NCI-H2171 treated with DMSO at 0.1 percent for 48 hours (cell line): ENCODE results near the gene FBXL5.
"Not testable (repeated sequence)": the region's sequence is repeated elsewhere in the genome, so short reads cannot be mapped to it uniquely, and the experiment has no call there.

Source experiments
- DNase-seq: peaks from one replicate; lab custom pipeline; 2025; lab: John Stamatoyannopoulos, UW

The FBXL5 gene

GRCh38 chr4:15651676-15652075, 3.5 kb downstream of the FBXL5 start:
- no peak for DNase-seq

DNA sequence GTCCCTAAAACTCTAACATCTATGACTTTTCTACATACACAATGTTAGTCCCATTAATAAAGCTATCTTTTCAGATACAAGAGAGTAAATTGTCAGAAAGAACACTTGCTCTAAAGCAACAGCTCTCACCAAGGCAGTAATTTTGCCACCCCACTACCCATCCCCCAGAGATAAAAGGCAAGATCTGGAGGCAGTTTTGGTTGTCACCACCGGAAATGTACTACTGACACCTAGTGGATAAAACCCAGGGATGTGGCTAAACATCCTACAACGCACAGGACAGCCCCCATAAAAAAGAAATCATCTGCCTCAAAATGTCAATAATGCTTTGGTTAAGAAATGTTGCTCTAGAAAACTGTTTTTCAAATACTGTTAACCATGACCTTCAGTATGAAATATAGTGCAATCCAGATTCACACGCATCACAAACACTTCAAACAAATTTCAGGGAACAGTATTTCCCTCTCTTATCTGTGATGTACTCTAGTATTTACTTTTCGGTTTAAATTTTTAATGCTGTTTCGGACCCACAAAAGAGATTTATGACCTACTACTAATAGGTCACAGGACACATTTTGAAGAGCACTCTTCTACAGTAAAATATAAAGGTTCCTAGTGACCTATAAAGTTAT, 5.1 kb downstream of the FBXL5 start:
- peak; percentile 46 for DNase-seq

DNA sequence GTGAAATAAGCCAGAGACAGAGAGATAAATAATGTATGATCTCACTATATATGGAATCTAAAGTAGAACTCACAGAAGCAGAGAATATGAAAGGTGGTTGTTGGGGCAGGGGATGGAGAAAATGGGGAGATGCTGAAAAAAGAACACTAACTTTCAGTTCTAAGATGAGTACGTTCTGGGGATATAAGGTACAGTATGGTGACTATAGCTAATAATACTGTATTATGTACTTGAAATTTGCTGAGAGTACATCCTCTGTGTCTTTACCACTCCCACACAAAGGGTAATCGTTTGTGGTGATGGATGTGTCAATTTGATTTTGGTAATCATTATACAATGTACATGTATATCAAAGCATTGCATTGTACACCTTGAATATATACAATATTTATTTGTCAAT, 6.6 kb downstream of the FBXL5 start:
- no peak for DNase-seq

- no peak for DNase-seq
These were observed 16.7 kb downstream of the FBXL5 start for GRCh38 chr4:15638418-15638817.

- no peak for DNase-seq
These were observed 18.3 kb downstream of the FBXL5 start for GRCh38 chr4:15636818-15637217.

DNA sequence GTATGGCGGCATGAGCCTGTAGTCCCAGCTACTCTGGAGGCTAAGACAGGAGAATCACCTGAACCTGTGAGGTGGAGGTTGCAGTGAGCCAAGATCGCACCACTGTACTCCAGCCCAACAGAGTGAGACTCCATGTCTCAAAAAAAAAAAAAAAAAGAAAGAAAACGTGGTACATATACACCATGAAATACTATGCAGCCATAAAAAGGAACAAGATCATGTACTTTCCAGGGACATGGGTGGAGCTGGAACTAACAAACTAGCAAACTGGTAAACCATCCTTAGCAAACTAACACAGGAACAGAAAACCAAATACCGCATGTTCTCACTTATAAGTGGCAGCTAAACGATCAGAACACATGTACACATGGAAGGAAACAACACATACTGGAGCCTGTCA, 37.8 kb downstream of the FBXL5 start:
- not testable (repeated sequence) for DNase-seq

DNA sequence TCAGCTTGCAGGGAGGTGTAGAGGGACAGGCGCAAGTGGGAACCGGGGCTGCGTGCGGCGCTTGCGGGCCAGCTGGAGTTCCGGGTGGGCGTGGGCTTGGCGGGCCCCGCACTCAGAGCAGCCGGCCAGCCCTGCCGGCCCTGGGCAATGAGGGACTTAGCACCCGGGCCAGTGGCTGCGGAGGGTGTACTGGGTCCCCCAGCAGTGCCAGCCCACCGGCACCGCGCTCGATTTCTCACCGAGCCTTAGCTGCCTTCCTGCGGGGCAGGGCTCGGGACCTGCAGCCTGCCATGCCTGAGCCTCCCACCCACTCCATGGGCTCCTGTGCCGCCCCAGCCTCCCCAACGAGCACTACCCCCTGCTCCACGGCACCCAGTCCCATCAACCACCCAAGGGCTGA, 40.3 kb downstream of the FBXL5 start:
- not testable (repeated sequence) for DNase-seq

DNA sequence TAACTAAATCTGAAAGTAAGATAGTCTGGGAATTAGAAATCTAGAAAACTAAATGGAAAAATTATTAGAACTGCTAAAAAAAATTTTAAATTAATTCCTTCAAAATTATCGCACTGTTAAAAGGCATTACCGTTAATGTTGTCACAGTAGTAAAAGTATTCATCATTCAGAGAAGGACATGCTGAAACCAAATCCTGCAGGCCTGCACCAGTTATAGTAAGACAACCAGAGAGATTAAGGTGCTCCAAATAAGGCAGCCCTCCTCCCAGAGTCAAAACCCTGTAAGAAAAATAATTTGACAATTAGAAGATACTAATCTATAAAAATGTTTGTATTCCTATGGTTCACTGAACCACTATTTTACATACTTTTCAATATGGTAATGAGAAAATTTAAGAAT, 43.0 kb downstream of the FBXL5 start:
- no peak for DNase-seq

DNA sequence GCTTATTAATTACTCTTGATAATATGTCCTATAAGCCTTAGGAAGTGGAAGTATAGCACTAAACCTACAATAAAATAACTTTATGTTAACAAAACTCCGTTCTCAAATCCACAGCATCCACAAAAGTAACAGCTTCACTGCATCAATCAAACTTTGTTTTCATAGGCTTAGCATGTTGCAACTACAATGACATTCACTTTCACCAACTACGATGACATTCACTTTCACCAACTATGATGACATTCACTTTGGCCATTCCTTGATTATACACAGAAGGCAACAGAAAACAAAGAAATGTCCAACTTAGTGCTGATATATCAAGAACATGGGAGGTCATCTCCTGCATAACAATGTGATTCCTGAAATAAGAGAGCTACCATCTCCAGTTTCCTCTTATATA, 44.3 kb downstream of the FBXL5 start:
- DNase-seq, result no peak

DNA sequence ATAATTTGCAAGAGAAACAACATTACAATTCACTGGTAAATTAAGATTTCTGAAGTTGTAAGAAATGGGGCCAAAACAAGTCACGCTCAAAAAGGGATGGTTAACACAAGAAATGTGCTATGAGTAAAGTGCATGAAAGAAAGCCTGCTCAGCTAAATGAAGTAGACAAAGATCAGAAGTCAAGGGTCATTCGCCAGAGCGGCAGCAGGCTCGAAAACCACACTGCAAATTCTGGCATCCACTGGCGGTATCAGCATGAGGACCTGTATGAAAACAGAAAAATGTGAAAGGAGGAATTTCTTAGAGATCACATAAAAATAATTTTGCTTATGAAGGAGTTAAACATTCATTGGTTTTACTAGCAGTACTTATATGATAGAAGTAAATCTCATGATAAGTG, 49.6 kb downstream of the FBXL5 start:
- DNase-seq, result no peak

GRCh38 chr4:15601862-15602261, 53.3 kb downstream of the FBXL5 start:
- no peak for DNase-seq

DNA sequence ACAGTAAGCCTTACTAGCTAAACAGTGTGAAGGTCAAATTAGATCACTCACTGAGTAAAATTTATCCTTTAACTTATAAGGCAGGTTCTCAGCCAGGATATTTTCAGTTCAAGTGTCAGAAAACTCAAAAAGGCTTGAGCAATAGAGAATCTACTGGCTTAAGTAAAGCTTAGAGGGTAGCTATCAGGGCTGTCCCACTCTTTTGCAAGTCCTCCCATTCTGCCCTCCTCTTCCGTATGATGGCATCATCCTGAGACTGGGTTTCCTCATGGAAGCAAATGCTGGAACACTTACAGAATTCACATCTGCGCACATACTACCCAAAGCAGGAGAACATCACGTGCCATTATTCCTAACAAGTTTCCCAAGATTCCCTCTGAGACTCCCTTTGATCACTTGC, 55.0 kb downstream of the FBXL5 start:
- no peak for DNase-seq

- no peak for DNase-seq
These were observed 56.5 kb downstream of the FBXL5 start for GRCh38 chr4:15598644-15599043.

DNA sequence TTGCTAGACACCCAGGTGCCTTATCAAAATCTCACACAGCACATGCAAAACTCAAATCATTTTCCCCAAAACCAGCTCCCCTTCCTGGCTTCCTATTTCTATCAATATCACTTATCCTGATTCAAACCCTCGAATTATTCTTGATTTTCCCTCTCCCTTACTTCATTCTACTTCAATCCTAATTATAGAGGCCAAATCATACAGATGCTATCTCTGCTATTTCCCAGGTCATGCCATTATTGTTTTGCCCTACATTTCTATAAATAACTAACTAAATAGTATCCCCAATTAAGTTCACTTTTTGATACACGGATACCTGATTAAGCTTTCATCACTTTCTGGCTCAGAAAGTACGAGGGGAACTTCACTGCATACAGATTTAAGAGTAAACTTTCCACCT, 62.4 kb downstream of the FBXL5 start:
- DNase-seq, result no peak

DNA sequence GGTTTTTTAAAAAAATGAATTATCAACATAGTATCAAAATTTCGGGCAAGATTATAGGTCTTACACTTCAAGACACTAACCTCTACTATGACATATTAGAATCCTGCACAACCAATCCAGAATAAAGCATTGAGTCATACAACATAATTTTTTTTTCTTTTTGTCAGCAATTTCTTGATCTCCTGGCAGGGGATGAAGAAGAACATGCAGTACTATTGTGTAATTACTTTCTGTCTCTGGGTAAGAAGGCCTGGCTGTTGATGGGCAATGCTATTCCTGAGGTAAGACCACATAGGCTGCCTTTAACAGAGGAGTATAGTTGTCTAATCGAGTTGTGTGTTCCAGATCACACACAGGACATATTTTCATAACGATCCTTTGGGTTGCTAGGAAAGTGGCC, 67.5 kb downstream of the FBXL5 start:
- DNase-seq, result no peak

- DNase-seq, result peak; percentile 1
These were observed 69.1 kb downstream of the FBXL5 start for GRCh38 chr4:15586066-15586465.

- peak; percentile 0 for DNase-seq
These were observed 69.8 kb downstream of the FBXL5 start for GRCh38 chr4:15585331-15585730.

DNA sequence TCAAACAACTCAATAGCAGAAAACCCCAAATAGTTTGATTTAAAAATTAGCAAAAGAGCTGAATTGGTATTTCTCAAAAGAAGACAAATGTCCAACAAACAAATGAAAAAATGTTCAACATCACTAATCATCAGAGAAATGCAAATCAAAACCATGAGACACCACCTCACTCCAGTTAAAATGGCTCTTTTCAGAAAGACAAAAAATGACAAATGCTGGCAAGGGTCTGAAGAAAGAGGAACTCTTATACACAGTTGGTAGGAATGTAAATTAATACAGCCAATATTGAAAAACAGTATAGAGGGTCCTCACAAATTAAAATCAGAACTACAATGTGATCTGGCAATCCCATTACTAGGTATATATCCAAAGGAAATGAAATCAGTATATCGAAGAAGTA, 70.4 kb downstream of the FBXL5 start:
- no peak for DNase-seq

DNA sequence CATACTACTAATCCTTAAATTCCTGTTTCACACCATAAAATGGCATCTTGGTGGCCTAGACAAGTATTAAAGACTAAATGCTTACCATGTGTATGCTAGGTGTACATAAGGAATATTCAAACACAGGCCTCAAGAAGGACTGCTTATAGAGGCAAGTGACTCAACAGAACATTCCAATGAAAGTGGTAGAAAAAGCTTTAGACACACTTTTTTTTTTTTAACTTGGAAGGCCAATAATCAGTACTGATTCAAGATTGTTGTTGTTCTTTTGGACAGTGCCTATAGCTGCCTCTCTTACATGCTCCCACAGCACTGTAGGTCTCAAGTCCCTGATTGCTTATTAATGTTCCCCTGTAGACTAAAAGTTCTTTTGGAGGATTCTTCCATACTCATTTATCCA, 77.6 kb downstream of the FBXL5 start:
- DNase-seq, result no peak

DNA sequence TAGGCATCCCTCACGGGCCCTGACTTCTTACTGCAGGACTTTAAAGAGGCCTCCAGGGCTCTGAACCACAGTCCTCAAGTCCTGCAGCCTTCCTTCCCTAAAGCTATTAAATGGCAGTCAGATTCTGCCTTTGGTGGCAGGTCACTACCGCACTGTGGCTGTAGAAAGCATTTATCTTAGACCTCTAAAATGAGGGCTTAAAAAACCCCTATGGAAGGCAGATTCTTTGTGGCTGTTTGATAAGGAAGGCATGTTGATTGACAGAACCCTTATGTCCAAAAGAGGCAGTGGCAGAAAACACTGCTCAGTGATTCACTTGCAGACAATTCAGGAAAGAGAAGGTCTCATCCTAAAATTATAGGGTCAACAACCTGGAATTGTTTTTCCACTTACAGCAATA, 79.2 kb downstream of the FBXL5 start:
- no peak for DNase-seq

DNA sequence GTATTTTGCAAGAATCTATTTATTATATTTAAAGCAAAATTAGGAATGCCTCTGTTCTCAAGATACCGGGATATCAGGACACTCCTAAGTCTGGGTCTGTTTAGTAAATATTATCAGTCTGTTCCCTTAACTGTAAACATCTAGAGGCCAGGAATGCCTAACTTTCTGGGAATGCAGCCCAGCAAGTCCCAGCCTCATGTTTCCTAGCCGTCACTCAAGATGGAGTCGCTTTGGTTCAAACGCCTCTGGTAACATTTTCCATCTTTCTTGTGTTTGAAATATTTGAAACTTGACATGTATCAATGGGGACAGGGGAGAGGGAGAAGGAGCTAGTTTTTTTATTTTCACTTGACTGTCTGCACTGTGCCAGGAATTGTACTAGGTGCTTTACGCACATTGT, 85.4 kb downstream of the FBXL5 start:
- no peak for DNase-seq

- no peak for DNase-seq
These were observed 86.3 kb downstream of the FBXL5 start for GRCh38 chr4:15568821-15569220.

- DNase-seq, result no peak
These were observed 91.3 kb downstream of the FBXL5 start for GRCh38 chr4:15563871-15564270.

DNA sequence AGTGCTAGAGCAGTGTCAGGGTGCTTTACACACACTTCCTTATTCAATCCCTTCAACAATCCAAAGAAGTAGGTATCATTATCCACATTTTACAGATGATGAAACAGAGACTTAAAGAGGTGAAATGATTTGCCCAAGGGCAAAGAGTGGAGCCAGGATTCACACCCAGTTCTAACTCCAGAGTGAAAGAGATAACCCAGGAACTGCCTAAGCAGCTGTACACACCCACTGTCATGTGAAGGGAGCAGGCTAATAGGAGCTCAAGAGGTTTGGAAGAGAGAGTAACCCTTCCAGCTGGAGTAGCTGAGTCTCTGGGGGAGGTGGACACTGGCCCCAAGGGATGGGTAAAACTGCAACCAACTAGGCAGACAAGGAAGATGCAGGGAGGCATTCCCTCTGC, 92.5 kb downstream of the FBXL5 start:
- DNase-seq, result no peak

- no peak for DNase-seq
These were observed 93.0 kb downstream of the FBXL5 start for GRCh38 chr4:15562114-15562513.
